PC-9 (cell line): ENCODE results near the gene FOSL2.

ENCODE experiments used
- EZH2 ChIP-seq: fragments of 200-600 bp; sonication (generic); IDR thresholded peaks from 2 replicates; pipeline ENCODE4 v1.8.0; 2017; ENCODE audit warnings: antibody characterized with exemption, low read depth
- TF ChIP-seq, protein P1 (sequence below): fragments of 200-600 bp; sonication (generic); conservative IDR thresholded peaks from 2 replicates; pipeline ENCODE4 v1.6.1; 2017; ENCODE audit warnings: mixed run types, antibody characterized with exemption, mild to moderate bottlenecking, moderate library complexity

DNA sequence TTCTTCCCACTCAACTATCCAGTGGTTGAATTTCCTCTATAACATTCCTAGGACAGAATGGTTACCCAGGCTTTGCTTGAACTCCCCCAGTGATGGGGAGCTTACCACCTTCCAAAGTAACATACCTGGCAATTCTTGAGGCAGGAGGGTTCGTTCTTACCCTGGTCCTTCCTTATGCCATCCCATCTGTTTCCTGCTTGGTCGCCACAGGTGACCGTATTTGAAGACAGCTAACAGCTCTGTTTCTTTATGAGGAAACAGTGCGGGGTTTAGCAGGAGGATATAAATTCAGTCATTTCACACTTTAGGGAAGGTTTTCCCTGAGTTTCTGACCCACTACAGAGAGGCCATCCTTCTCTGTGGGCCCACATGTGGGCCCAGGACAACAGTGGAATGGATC is 42.6 kb downstream of the FOSL2 start:
- TF ChIP-seq, protein P1, sequence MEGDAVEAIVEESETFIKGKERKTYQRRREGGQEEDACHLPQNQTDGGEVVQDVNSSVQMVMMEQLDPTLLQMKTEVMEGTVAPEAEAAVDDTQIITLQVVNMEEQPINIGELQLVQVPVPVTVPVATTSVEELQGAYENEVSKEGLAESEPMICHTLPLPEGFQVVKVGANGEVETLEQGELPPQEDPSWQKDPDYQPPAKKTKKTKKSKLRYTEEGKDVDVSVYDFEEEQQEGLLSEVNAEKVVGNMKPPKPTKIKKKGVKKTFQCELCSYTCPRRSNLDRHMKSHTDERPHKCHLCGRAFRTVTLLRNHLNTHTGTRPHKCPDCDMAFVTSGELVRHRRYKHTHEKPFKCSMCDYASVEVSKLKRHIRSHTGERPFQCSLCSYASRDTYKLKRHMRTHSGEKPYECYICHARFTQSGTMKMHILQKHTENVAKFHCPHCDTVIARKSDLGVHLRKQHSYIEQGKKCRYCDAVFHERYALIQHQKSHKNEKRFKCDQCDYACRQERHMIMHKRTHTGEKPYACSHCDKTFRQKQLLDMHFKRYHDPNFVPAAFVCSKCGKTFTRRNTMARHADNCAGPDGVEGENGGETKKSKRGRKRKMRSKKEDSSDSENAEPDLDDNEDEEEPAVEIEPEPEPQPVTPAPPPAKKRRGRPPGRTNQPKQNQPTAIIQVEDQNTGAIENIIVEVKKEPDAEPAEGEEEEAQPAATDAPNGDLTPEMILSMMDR: no peak
- no peak for TF ChIP-seq EZH2
